Natural killer cell treated with Interleukin-12 subunit alpha and Interleukin-12 subunit beta and Interleukin-15 and Interleukin-18, amount 100 ng/mL, for 72 hours (primary cell): ENCODE measurements around the gene DDN. TPM values are rescaled to one million over a fixed set of nuclear protein-coding genes. Genes with fewer than 3 reads are reported as not detected.

Experiments
- ATAC-seq, 2 donors: fragments of 150-1000 bp; cut with Tn5 transposase in 1 of 2; sonication (Bioruptor Pico), chemical (Tn5 transposase) in 1 of 2; 2 replicates each; pipeline ENCODE4 v1.10.0; 2021
- DNase-seq: peaks from one replicate; pipeline ENCODE4 v3.0.0; 2022; ENCODE audit warnings: low spot score
- H3K27ac Mint-ChIP-seq, 2 donors: 1 replicate in 1 of 2; 2 replicates in 1 of 2; pipeline ENCODE4 v1.8.0; 2022; ENCODE audit warnings: mixed read lengths in 2 of 2, mild to moderate bottlenecking in 1 of 2, moderate library complexity in 1 of 2
- H3K27me3 Mint-ChIP-seq, 2 donors: 1 replicate in 1 of 2; 2 replicates in 1 of 2; pipeline ENCODE4 v1.8.0; 2022; ENCODE audit warnings: mixed read lengths in 2 of 2
- H3K36me3 Mint-ChIP-seq: one replicate; pipeline ENCODE4 v1.8.0; 2022; ENCODE audit warnings: mixed read lengths
- H3K4me1 Mint-ChIP-seq, 2 donors: 1 replicate in 1 of 2; 2 replicates in 1 of 2; pipeline ENCODE4 v1.8.0; 2022; ENCODE audit warnings: low read depth in 2 of 2, mixed read lengths in 2 of 2, mild to moderate bottlenecking in 1 of 2
- H3K4me3 Mint-ChIP-seq: one replicate; pipeline ENCODE4 v1.8.0; 2022; ENCODE audit warnings: mixed read lengths
- H3K9me3 Mint-ChIP-seq: 2 replicates; pipeline ENCODE4 v1.8.0; 2022; ENCODE audit warnings: mixed read lengths
- total RNA-seq, 2 donors: library from RNA; stranded (reverse); gene quantifications; one replicate each; pipeline ENCODE4 v1.2.3, GENCODE V29; 2022

Gene DDN
- total RNA-seq, 2 donors from 2014 or later = 0.48 to 1.1 TPM

- Mint-ChIP-seq H3K4me3 (no peak overlapping the region), H3K27me3 (peaks cover 36 to 37% of the 10 kb centered on the region in 2 donors), H3K36me3 (no peaks in the 10 kb centered on the region), H3K4me1 (peaks cover 21 to 27% of the 10 kb centered on the region in 2 donors), H3K9me3 (no peaks in the 10 kb centered on the region), H3K27ac (no peak overlapping the region)
- ATAC-seq (no peak), DNase-seq (no peak)
These were observed 4.7 kb downstream of the DDN start for GRCh38 chr12:48994224-48995085.

- no peaks in the 10 kb centered on the region for H3K9me3 Mint-ChIP-seq
- no peaks in the 10 kb centered on the region for H3K36me3 Mint-ChIP-seq
- H3K27me3 Mint-ChIP-seq = peaks cover 40 to 41% of the 10 kb centered on the region in 2 donors
- no peak for ATAC-seq
- H3K4me3 Mint-ChIP-seq = no peak overlapping the region
- DNase-seq = no peak
- H3K27ac Mint-ChIP-seq = no peak overlapping the region
- peaks cover 19 to 27% of the 10 kb centered on the region in 2 donors for H3K4me1 Mint-ChIP-seq
These were observed 5.4 kb downstream of the DDN start for GRCh38 chr12:48993787-48994186.

GRCh38 chr12:48991247-48992050 is 7.7 kb downstream of the DDN start:
- Mint-ChIP-seq H3K4me3 (no peak overlapping the region), H3K27ac (no peak overlapping the region), H3K9me3 (no peaks in the 10 kb centered on the region), H3K36me3 (no peaks in the 10 kb centered on the region), H3K27me3 (peaks cover 38 to 52% of the 10 kb centered on the region in 2 donors), H3K4me1 (peaks cover 23 to 25% of the 10 kb centered on the region in 2 donors)
- DNase-seq (no peak), ATAC-seq (no peak)

DNA sequence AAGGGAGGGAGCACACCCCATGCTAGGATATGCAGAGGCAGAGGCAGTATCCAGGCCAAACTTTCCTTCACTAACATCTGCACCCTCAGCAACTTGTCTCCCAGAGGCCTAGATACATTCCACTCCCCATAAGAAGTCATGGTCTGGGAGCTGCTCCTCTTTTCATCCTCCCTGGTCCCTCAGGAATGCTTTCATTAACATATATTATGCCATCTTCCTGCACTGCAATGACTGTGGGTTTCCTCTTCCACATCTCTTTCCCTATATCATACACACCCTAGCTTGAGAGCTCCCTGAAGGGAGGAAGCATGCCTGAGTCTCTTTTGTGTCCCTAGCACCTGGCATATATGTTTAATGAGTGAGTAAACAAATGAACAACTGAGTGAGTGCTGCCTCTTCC is 8.6 kb downstream of the DDN start:
- Mint-ChIP-seq H3K4me3 (no peak overlapping the region), H3K9me3 (no peaks in the 10 kb centered on the region), H3K27ac (no peak overlapping the region), H3K27me3 (peaks cover 39 to 50% of the 10 kb centered on the region in 2 donors), H3K36me3 (no peaks in the 10 kb centered on the region), H3K4me1 (peaks cover 15 to 21% of the 10 kb centered on the region in 2 donors)
- DNase-seq (no peak), ATAC-seq (no peak)

- Mint-ChIP-seq H3K27ac (no peak overlapping the region), H3K4me3 (no peak overlapping the region), H3K27me3 (peaks cover 33 to 37% of the 10 kb centered on the region in 2 donors), H3K9me3 (no peaks in the 10 kb centered on the region), H3K36me3 (no peaks in the 10 kb centered on the region), H3K4me1 (peaks cover 10 to 12% of the 10 kb centered on the region in 2 donors)
- peak; percentile 71 to 83 for ATAC-seq
- DNase-seq = peak; percentile 74
These were observed 11.0 kb downstream of the DDN start for GRCh38 chr12:48988030-48988649.

DNA sequence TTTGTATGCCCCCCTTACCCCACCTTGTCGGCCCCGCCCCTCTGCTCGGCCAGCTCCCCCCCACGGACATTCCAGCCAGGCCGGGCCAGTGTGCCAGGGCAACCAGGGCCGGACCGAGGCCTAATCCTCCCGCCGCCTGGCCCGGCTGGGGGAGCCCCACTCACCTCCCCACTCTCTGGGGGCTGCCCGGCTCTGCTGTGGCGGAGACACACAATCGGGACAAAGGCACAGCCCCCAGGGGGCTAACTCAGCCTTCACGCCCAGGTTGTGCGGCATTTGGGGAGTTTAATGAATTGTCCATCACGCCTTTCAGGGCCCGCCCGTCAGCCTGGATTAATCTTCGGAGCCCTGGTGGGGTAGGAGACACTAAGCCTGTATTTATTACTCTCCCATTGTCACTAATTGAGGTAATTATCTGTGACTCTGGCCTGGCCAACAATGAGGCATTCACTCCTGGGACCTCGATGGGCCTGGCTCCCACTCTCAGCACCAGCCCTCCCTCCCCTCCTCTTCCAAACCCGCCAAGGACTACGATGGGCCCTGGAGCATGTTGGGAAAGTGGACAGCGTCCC is 12.4 kb downstream of the DDN start:
- H3K36me3 Mint-ChIP-seq = no peaks in the 10 kb centered on the region
- ATAC-seq (no peak), DNase-seq (no peak)
- H3K4me1 Mint-ChIP-seq = peaks cover 19% of the 10 kb centered on the region in 2 donors
- peaks cover 43 to 46% of the 10 kb centered on the region in 2 donors for H3K27me3 Mint-ChIP-seq
- H3K9me3 Mint-ChIP-seq = no peaks in the 10 kb centered on the region
- no peak overlapping the region for H3K27ac Mint-ChIP-seq
- H3K4me3 Mint-ChIP-seq = no peak overlapping the region

DNA sequence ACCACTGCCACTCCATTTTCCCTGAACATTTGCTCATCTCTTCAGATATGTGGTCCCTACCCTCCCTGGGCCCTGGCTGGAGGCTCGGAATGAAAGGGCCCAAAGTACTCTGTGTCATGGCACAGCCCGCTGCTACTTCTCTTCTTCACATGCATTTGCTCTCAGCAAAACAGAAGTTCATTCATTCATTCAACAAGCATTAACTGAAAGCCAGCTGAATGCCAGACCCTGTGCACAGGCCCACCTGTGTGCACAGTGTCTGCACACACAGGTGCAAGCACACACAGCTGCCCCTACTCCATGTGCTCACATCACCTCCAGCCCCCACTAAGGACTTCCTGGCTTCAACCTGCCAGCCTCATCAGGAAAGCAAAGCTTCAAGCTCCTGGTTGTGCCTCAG is 13.3 kb downstream of the DDN start:
- Mint-ChIP-seq H3K36me3 (no peaks in the 10 kb centered on the region), H3K9me3 (no peaks in the 10 kb centered on the region), H3K27me3 (peaks cover 49 to 51% of the 10 kb centered on the region in 2 donors), H3K4me1 (peaks cover 25 to 26% of the 10 kb centered on the region in 2 donors), H3K27ac (peak overlapping the region in 1 of 2 donors; percentile 48), H3K4me3 (no peak overlapping the region)
- DNase-seq (no peak), ATAC-seq (no peak)

DNA sequence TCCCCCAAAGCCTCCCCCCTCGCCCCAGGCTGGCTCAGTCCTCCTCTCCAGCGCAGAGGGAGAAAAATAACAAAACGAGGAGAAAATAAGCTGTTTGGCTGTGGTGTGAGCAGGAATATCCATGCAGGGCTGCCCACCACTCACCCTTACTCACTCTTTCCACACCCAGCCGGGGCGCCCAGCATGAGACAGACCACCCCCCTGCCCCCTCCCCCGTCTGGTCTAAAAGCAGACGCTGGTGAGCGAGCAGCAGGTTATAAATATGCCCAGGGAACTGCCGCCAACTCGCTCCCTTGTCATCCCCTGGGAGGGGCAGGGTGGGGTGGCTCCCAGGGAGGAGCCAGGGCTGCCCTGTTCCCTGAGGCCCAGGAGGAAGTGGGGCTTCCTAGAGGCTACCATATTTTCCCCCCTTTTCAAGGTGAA is 13.7 kb downstream of the DDN start:
- Mint-ChIP-seq H3K27ac (peak overlapping the region in 1 of 2 donors; percentile 48), H3K4me3 (no peak overlapping the region), H3K4me1 (peaks cover 28% of the 10 kb centered on the region in 2 donors), H3K27me3 (peaks cover 49% of the 10 kb centered on the region in 2 donors), H3K9me3 (no peaks in the 10 kb centered on the region), H3K36me3 (no peaks in the 10 kb centered on the region)
- DNase-seq (no peak), ATAC-seq (no peak)

DNA sequence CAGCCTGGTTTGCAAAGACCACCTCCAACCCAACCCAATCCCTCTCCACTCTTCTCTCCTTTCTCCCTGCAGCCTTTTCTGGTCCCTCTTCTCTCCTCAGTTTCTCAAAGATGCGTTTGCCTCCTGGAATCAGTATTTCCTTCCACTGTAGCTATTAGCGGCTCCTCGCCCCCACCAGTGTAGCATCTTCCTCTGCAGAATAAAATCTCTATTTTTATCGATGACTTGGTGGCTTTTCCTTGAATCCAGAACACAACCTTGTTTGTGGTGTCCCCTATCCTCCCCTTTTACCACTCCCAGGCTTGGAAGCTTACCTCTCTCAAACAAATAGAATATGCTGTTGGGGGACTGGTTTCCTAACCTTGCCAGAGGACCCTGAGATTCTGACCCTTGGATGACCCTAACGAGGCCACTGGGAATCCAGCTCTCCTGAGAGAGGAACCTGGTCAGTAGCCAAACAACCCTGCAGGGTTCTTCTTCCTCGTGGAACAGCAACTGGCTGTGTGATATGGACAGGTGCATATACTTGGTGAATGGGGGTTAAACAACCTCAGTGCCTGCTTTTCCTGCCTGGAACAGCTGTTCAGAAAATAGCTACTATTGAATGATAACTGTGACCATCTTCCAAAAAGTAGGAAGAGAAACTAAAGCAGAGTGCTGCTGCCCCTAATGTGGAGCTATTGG is 16.6 kb downstream of the DDN start:
- Mint-ChIP-seq H3K4me3 (peak overlapping the region; percentile 87), H3K27me3 (peaks cover 30 to 48% of the 10 kb centered on the region in 2 donors), H3K4me1 (peaks cover 37 to 39% of the 10 kb centered on the region in 2 donors), H3K36me3 (no peaks in the 10 kb centered on the region), H3K27ac (peak overlapping the region; percentile 34 to 66), H3K9me3 (no peaks in the 10 kb centered on the region)
- DNase-seq (no peak), ATAC-seq (no peak)

- Mint-ChIP-seq H3K27ac (peak overlapping the region; percentile 34 to 66), H3K9me3 (no peaks in the 10 kb centered on the region), H3K27me3 (peaks cover 33 to 53% of the 10 kb centered on the region in 2 donors), H3K4me3 (peak overlapping the region; percentile 87), H3K4me1 (peaks cover 43 to 44% of the 10 kb centered on the region in 2 donors), H3K36me3 (no peaks in the 10 kb centered on the region)
- DNase-seq (no peak), ATAC-seq (no peak)
These were observed 17.4 kb downstream of the DDN start for GRCh38 chr12:48981757-48982157.

GRCh38 chr12:48980953-48981756 is 18.0 kb downstream of the DDN start:
- peak; percentile 63 for DNase-seq
- H3K27me3 Mint-ChIP-seq = peaks cover 31 to 51% of the 10 kb centered on the region in 2 donors

GRCh38 chr12:48980389-48980952 is 18.7 kb downstream of the DDN start:
- H3K9me3 Mint-ChIP-seq = no peaks in the 10 kb centered on the region
- peaks cover 26 to 49% of the 10 kb centered on the region in 2 donors for H3K27me3 Mint-ChIP-seq
- ATAC-seq (no peak), DNase-seq (no peak)
- peaks cover 43 to 44% of the 10 kb centered on the region in 2 donors for H3K4me1 Mint-ChIP-seq
- no peaks in the 10 kb centered on the region for H3K36me3 Mint-ChIP-seq
- peak overlapping the region in 1 of 2 donors; percentile 31 for H3K27ac Mint-ChIP-seq
- H3K4me3 Mint-ChIP-seq = peak overlapping the region; percentile 87

More at GRCh38 chr12:48980953-48981756, 18.0 kb downstream of the DDN start:
- H3K27ac Mint-ChIP-seq = peak overlapping the region; percentile 34 to 66
- peaks cover 43 to 44% of the 10 kb centered on the region in 2 donors for H3K4me1 Mint-ChIP-seq
- no peaks in the 10 kb centered on the region for H3K9me3 Mint-ChIP-seq
- H3K36me3 Mint-ChIP-seq = no peaks in the 10 kb centered on the region
- H3K4me3 Mint-ChIP-seq = peak overlapping the region; percentile 87
- ATAC-seq = peak; percentile 43 to 59
